Measurements from ENCODE around the gene LCN9. TPM values are rescaled to one million over a fixed set of nuclear protein-coding genes. Genes with fewer than 3 reads are reported as not detected.

Gene LCN9
- total RNA-seq, 8 experiments from 2014 or later: 0.78 to 1.7 (median 0.81) TPM; not detected in 5

DNA sequence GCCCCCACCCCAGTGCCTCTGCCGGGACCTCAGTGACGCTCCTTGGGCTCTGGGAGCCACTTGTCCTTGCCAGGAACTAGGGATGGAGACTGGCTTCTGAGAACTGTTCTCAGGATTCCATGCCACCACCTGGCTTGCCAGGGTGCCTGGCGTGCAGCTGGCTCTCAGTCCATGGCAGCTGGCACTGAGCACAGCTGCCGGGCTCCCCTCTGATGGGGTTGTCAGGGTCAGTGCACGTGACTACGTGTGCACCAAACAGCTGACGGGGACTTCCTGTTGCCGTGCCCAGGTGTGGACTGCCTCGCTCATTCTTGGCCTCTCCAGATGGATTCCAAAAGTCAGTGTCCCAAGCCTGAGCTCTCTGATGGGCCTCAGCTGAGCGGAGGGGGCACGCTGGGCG is 48.3 kb downstream of the LCN9 start:
- H3K4me3 ChIP-seq: no peak overlapping the region
- no peak for ATAC-seq (replicated peaks in 6 of 8)
- WGBS, 10 experiments: 53 to 93% (median 59%) methylated on average over 3 to 4 of the region's 12 CpGs; no CpG with 5 or more reads in 6 of the 10 experiments
- H3K4me1 ChIP-seq (replicated peaks in 1 of 2): peaks cover 3 to 25% of the 10 kb centered on the region in 2 donors
- in situ Hi-C loops (cut with MboI; ENCODE audit: low pct_unique_long_range_greater_than_20kb in 2 of 9, low sequenced_read_pairs in 9 of 9, unreplicated experiment in 9 of 9): no loop called here
- H3K27ac ChIP-seq: no peak overlapping the region

- no peak overlapping the region for H3K27ac ChIP-seq
- ATAC-seq (replicated peaks in 6 of 8): no peak
- no peak overlapping the region for H3K4me3 ChIP-seq
- peaks cover 3 to 25% of the 10 kb centered on the region in 2 donors for H3K4me1 ChIP-seq (replicated peaks in 1 of 2)
- WGBS, 10 experiments: 60 to 100% (median 87%) methylated on average over 1 to 3 of the region's 10 CpGs; no CpG with 5 or more reads in 7 of the 10 experiments
- in situ Hi-C loops (cut with MboI; ENCODE audit: low pct_unique_long_range_greater_than_20kb in 2 of 9, low sequenced_read_pairs in 9 of 9, unreplicated experiment in 9 of 9): no loop called here
Observed at GRCh38 chr9:135711881-135712280, 48.8 kb downstream of the LCN9 start.

DNA sequence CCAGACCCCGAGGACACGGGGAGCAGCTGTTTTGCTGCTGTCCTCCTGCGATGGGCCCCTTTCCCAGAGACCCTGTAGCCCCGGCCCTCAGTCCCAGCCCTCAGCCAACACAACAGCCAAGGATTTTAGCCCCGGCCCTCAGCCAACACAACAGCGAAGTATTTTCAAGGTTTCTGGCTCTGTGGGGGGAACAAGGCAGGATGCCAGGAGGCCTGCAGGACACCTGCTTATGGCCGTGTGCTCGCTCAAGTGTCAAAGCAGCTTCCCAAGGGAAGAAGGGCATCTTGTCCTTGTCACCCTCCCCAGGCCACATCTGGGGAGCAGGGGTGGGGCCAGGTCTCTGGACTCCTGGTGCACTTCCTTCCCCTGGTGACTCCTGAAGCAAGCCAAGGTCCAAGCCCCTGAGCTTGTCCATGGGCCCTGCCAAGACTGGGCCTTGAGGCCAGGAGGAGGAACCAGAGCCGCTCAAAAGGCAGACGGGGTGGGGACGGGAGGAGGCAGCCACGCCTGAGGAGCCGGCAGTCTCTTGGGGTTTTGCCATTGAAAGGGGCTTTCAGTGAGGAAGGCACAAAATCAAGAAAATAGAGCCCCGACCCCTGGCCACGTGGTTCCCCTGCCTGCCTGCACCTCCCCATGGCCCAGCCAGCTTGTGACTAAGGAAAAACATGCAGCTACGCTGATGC is 49.6 kb downstream of the LCN9 start:
- Histone ChIP-seq H3K4me3 (no peak overlapping the region), H3K4me1 (replicated peaks in 1 of 2) (peaks cover 3 to 25% of the 10 kb centered on the region in 2 donors), H3K27ac (no peak overlapping the region)
- peak in 2 of 8 experiments; percentile 33 to 36 for ATAC-seq (replicated peaks in 6 of 8)
- 0 to 80% (median 20%) methylated on average over 1 to 3 of the region's 16 CpGs; no CpG with 5 or more reads in 3 of the 10 experiments for WGBS, 10 experiments
- in situ Hi-C loops (cut with MboI; ENCODE audit: low pct_unique_long_range_greater_than_20kb in 2 of 9, low sequenced_read_pairs in 9 of 9, unreplicated experiment in 9 of 9): no loop called here

GRCh38 chr9:135714242-135715055 is 51.3 kb downstream of the LCN9 start:
- WGBS, 10 experiments: no CpG with 5 or more reads among the region's 103 CpGs
- in situ Hi-C loops (cut with MboI; ENCODE audit: low pct_unique_long_range_greater_than_20kb in 2 of 9, low sequenced_read_pairs in 9 of 9, unreplicated experiment in 9 of 9): no loop called here
- ATAC-seq (replicated peaks in 6 of 8): peak in 6 of 8 experiments; percentile 50 to 76 (median 70)
- H3K4me3 ChIP-seq: peak overlapping the region; percentile 18 to 36 (median 22)
- no peak overlapping the region for H3K27ac ChIP-seq
- H3K4me1 ChIP-seq (replicated peaks in 1 of 2): peaks cover 3 to 25% of the 10 kb centered on the region in 2 donors

GRCh38 chr9:135715056-135715595 is 52.0 kb downstream of the LCN9 start:
- Histone ChIP-seq H3K4me3 (peak overlapping the region in 1 of 5 donors; percentile 36), H3K27ac (no peak overlapping the region), H3K4me1 (replicated peaks in 1 of 2) (peaks cover 3 to 26% of the 10 kb centered on the region in 2 donors)
- ATAC-seq (replicated peaks in 6 of 8): no peak
- in situ Hi-C loops (cut with MboI; ENCODE audit: low pct_unique_long_range_greater_than_20kb in 2 of 9, low sequenced_read_pairs in 9 of 9, unreplicated experiment in 9 of 9): no loop called here
- WGBS, 10 experiments: 6 to 80% (median 14%) methylated on average over 1 to 8 of the region's 23 CpGs; no CpG with 5 or more reads in 4 of the 10 experiments

DNA sequence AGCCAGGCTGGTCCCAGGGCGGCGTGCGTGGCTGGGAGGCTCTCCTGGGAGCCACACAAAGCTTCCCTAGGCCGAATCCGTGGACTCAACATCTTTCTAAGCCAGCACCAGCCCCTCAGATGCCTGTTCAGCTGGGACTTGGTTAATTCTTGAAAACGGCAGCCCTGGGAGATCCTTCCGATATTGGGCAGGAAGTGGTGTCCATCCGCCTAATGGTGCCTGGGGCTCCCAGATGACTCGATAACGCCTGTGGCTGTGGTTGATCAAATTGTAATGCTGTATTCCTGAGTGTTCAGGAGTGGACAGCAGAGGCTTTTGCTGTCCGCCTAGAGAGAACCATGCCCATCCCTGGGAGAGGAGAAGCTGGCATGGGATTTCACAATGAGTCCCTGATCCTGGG is 52.9 kb downstream of the LCN9 start:
- in situ Hi-C loops (cut with MboI; ENCODE audit: low pct_unique_long_range_greater_than_20kb in 2 of 9, low sequenced_read_pairs in 9 of 9, unreplicated experiment in 9 of 9): no loop called here
- WGBS, 10 experiments: 57 to 73% (median 63%) methylated on average over 4 to 7 of the region's 11 CpGs; no CpG with 5 or more reads in 7 of the 10 experiments
- ATAC-seq (replicated peaks in 6 of 8): no peak
- no peak overlapping the region for H3K4me3 ChIP-seq
- peaks cover 3 to 29% of the 10 kb centered on the region in 2 donors for H3K4me1 ChIP-seq (replicated peaks in 1 of 2)
- no peak overlapping the region for H3K27ac ChIP-seq

Other genes with a start within 250 kb of the LCN9 start
- gene PPP1R26, start 183.5 kb upstream of the LCN9 start, total RNA-seq: 10 to 100 TPM in 6 of 8 experiments, 1 to 10 TPM in 2; 6.8 to 19.8 (median 17.1) TPM
- gene MRPS2, start 162.6 kb upstream of the LCN9 start, total RNA-seq: 10 to 100 TPM; 25.0 to 96.4 (median 37.9) TPM
- gene LCN1, start 141.9 kb upstream of the LCN9 start, total RNA-seq: 10 to 100 TPM in 1 of 8 experiments, not detected in 7; 10.3 TPM
- gene OBP2A, start 117.2 kb upstream of the LCN9 start, total RNA-seq: 10 to 100 TPM in 1 of 8 experiments, 1 to 10 TPM in 1, under 1 TPM in 2, not detected in 4; 0.29 to 18.3 (median 0.75) TPM
- 1 to 10 TPM in 3 of 8 experiments, under 1 TPM in 1, not detected in 4; 0.42 to 9.9 (median 2.1) TPM for gene PAEP, start 101.6 kb upstream of the LCN9 start, total RNA-seq
- not detected for gene GLT6D1, start 23.8 kb upstream of the LCN9 start, total RNA-seq
- under 1 TPM in 2 of 8 experiments, not detected in 6; 0.14 to 0.15 TPM for gene SOHLH1, start 36.2 kb downstream of the LCN9 start, total RNA-seq
- gene KCNT1, start 38.9 kb downstream of the LCN9 start, total RNA-seq: 1 to 10 TPM in 1 of 8 experiments, under 1 TPM in 7; 0.11 to 1.1 (median 0.38) TPM
- gene CAMSAP1, start 244.2 kb downstream of the LCN9 start, total RNA-seq: 10 to 100 TPM in 7 of 8 experiments, 1 to 10 TPM in 1; 8.2 to 71.6 (median 46.2) TPM